Endometrial microvascular endothelial cells (primary cell): ENCODE data around the gene TMUB1. TPM values are rescaled to one million over a fixed set of nuclear protein-coding genes. Genes with fewer than 3 reads are reported as not detected.

Experiments used
- in situ Hi-C: cut with HindIII; loops from 2 replicates; pipeline ENCODE4 v1.10.0; 2017; ENCODE audit warnings: low sequenced_read_pairs, low pct_unique_long_range_greater_than_20kb; ENCODE audit errors: inconsistent ontology term
- total RNA-seq: library from RNA; depleted of rRNA; stranded (reverse); fragments of >200 nt; gene quantifications from one replicate; pipeline ENCODE4 v1.2.3, GENCODE V29; 2015; ENCODE audit errors: inconsistent ontology term

Gene TMUB1
- total RNA-seq, 1 donor from 2014 or later: 40.5 TPM

GRCh38 chr7:151077705-151078232 lies 5.5 kb downstream of the TMUB1 start:
- in situ Hi-C loops: no loop called here

GRCh38 chr7:151076863-151077704 lies 6.2 kb downstream of the TMUB1 start:
- in situ Hi-C loops: no loop called here

GRCh38 chr7:151075978-151076426 lies 7.3 kb downstream of the TMUB1 start:
- in situ Hi-C loops: no loop called here

GRCh38 chr7:151075662-151075971 lies 7.7 kb downstream of the TMUB1 start:
- in situ Hi-C loops: no loop called here

- in situ Hi-C loops: no loop called here
Observed at GRCh38 chr7:151074817-151075661, 8.3 kb downstream of the TMUB1 start.

GRCh38 chr7:151073990-151074389 lies 9.3 kb downstream of the TMUB1 start:
- in situ Hi-C loops: no loop called here

- in situ Hi-C loops: no loop called here
Observed at GRCh38 chr7:151071032-151071866, 12.0 kb downstream of the TMUB1 start.

- in situ Hi-C loops: no loop called here
Observed at GRCh38 chr7:151070574-151070960, 12.7 kb downstream of the TMUB1 start.

GRCh38 chr7:151069841-151070573 lies 13.3 kb downstream of the TMUB1 start:
- in situ Hi-C loops: no loop called here

GRCh38 chr7:151068069-151068773 lies 15.1 kb downstream of the TMUB1 start:
- in situ Hi-C loops: no loop called here

- in situ Hi-C loops: no loop called here
Observed at GRCh38 chr7:151066273-151066974, 16.9 kb downstream of the TMUB1 start.

- in situ Hi-C loops: no loop called here
Observed at GRCh38 chr7:151065516-151065915, 17.8 kb downstream of the TMUB1 start.

GRCh38 chr7:151064993-151065392 lies 18.3 kb downstream of the TMUB1 start:
- in situ Hi-C loops: no loop called here

- in situ Hi-C loops: no loop called here
Observed at GRCh38 chr7:151064454-151064853, 18.8 kb downstream of the TMUB1 start.

GRCh38 chr7:151063212-151063561 lies 20.1 kb downstream of the TMUB1 start:
- in situ Hi-C loops: no loop called here

GRCh38 chr7:151062399-151063211 lies 20.7 kb downstream of the TMUB1 start:
- in situ Hi-C loops: no loop called here

GRCh38 chr7:151062111-151062398 lies 21.2 kb downstream of the TMUB1 start:
- in situ Hi-C loops: no loop called here
